ENCODE measurements around the gene MRPS15.

The MRPS15 gene

GRCh38 chr1:36480161-36480560 is 16.0 kb upstream of the MRPS15 start:
- no peak for ATAC-seq
- TF ChIP-seq CSDC2 (CRISPR knock-in tag; IDR thresholded peaks at IDR 0.05) (no peak), ZNF8 (CRISPR knock-in tag; IDR thresholded peaks at IDR 0.05) (no peak), ZNF565 (CRISPR knock-in tag; conservative IDR thresholded peaks at IDR 0.05; ENCODE audit: low read depth) (no peak), CSRNP3 (CRISPR knock-in tag; IDR thresholded peaks at IDR 0.05) (no peak), ARNTL (CRISPR knock-in tag; IDR thresholded peaks at IDR 0.05; ENCODE audit: borderline replicate concordance, low read depth) (no peak), ZFP3 (CRISPR knock-in tag; IDR thresholded peaks at IDR 0.05) (no peak), ISL1 (CRISPR knock-in tag; IDR thresholded peaks at IDR 0.05) (no peak), TOX (CRISPR knock-in tag; IDR thresholded peaks at IDR 0.05; ENCODE audit: borderline replicate concordance) (no peak), TSHZ2 (CRISPR knock-in tag; IDR thresholded peaks at IDR 0.05) (no peak), PPARA (CRISPR knock-in tag; IDR thresholded peaks at IDR 0.05; ENCODE audit: borderline replicate concordance) (no peak), PATZ1 (CRISPR knock-in tag; IDR thresholded peaks at IDR 0.05; ENCODE audit: borderline replicate concordance) (no peak), ZFP30 (CRISPR knock-in tag; IDR thresholded peaks at IDR 0.05) (no peak), CREB5 (CRISPR knock-in tag; IDR thresholded peaks at IDR 0.05; ENCODE audit: low read depth) (no peak), ZC3H10 (CRISPR knock-in tag; IDR thresholded peaks at IDR 0.05) (no peak), POU6F1 (CRISPR knock-in tag; IDR thresholded peaks at IDR 0.05; ENCODE audit: borderline replicate concordance, low read depth) (no peak), TCF4 (CRISPR knock-in tag; IDR thresholded peaks at IDR 0.05; ENCODE audit: borderline replicate concordance) (no peak), RARB (CRISPR knock-in tag; IDR thresholded peaks at IDR 0.05) (no peak), BACH2 (CRISPR knock-in tag; IDR thresholded peaks at IDR 0.05; ENCODE audit: borderline replicate concordance) (no peak)

- ATAC-seq, result no peak
- TF ChIP-seq ISL1 (CRISPR knock-in tag; IDR thresholded peaks at IDR 0.05) (no peak), CSRNP3 (CRISPR knock-in tag; IDR thresholded peaks at IDR 0.05) (no peak), SNAI2 (CRISPR knock-in tag; IDR thresholded peaks at IDR 0.05) (no peak), PATZ1 (CRISPR knock-in tag; IDR thresholded peaks at IDR 0.05; ENCODE audit: borderline replicate concordance) (no peak), CSDC2 (CRISPR knock-in tag; IDR thresholded peaks at IDR 0.05) (no peak), ZNF565 (CRISPR knock-in tag; conservative IDR thresholded peaks at IDR 0.05; ENCODE audit: low read depth) (no peak), ZC3H10 (CRISPR knock-in tag; IDR thresholded peaks at IDR 0.05) (no peak), ESRRG (CRISPR knock-in tag; IDR thresholded peaks at IDR 0.05) (no peak), RARB (CRISPR knock-in tag; IDR thresholded peaks at IDR 0.05) (no peak), ZFP3 (CRISPR knock-in tag; IDR thresholded peaks at IDR 0.05) (no peak), ZFP30 (CRISPR knock-in tag; IDR thresholded peaks at IDR 0.05) (no peak), GLIS3 (CRISPR knock-in tag; IDR thresholded peaks at IDR 0.05) (no peak), ZNF70 (CRISPR knock-in tag; IDR thresholded peaks at IDR 0.05) (no peak), POU6F1 (CRISPR knock-in tag; IDR thresholded peaks at IDR 0.05; ENCODE audit: borderline replicate concordance, low read depth) (no peak), PPARA (CRISPR knock-in tag; IDR thresholded peaks at IDR 0.05; ENCODE audit: borderline replicate concordance) (no peak), OSR1 (CRISPR knock-in tag; IDR thresholded peaks at IDR 0.05) (no peak), TCF4 (CRISPR knock-in tag; IDR thresholded peaks at IDR 0.05; ENCODE audit: borderline replicate concordance) (no peak)
These were observed 15.4 kb upstream of the MRPS15 start for GRCh38 chr1:36479505-36480051.

All from SK-N-SH treated with all-trans-retinoic acid at 6 μM for 48 hours (cell line).